Fibroblast of skin of back (primary cell): ENCODE measurements around the gene OR5AS1. TPM values are rescaled to one million over a fixed set of nuclear protein-coding genes. Genes with fewer than 3 reads are reported as not detected.
"Not testable (repeated sequence)": the region's sequence is repeated elsewhere in the genome, so short reads cannot be mapped to it uniquely, and the experiment has no call there.

Experiments used
- DNase-seq: peaks from one replicate; pipeline ENCODE4 v3.0.0-alpha.2; 2013
- polyA plus RNA-seq, 2 experiments: library from polyadenylated mRNA; unstranded; fragments of 120-200 nt; gene quantifications; one replicate each; pipeline ENCODE4 v1.2.1, GENCODE V29; 2013; ENCODE audit not compliant: insufficient read length in 2 of 2

OR5AS1 gene
- 0.01 TPM for polyA plus RNA-seq (2013, experiment 1 of 2; ENCODE audit: insufficient read length)
- not detected for polyA plus RNA-seq (2013, experiment 2 of 2; ENCODE audit: insufficient read length)

DNA sequence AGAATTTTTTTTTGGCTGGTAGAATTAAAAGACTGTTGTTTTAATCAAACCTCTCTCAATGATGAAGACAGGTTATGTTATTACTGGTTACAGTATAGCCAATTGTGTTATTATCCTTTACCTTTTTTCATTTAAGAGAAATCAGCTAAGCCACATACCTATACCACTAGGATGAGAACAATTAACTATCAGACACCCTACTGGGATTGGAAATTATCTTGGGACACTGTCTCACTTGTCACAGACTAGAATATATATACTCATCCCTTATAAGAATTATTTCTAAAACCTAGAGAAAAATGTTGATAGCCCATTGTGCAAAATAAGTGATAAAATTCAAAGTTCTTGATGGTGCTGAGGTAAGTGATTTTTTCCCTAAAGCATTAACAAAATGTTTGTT, at the start of gene OR5AS1:
Gene OR5AS1, plus strand, starts transcription at position 301 of the 400 bp plus-strand sequence. CDS start 2,765 bp downstream, outside the sequence.
- DNase-seq: no peak

DNA sequence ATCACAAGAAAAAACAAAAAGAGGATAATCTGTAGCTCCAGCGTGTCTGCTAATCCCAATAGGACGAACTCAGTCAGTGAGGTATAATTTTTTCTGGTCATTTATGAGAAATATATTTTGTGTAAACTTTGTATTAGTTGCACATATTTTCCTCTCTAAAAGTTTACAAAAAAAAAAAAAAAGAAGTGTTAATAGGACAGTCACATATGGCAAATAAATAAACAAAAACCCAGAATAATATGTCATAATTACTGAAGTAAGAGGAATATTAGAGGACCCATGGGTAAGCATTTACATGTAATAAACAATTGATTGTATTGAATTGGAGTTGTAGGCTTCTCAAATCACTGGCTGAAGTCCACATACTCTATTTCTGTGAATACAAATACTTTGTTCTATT, 32.9 kb upstream of the OR5AS1 start, which contains the start of gene OR5F1:
Gene OR5F1, minus strand, starts transcription at position 101 of the 400 bp plus-strand sequence. Its CDS starts 0 bp downstream, at position 101.
- DNase-seq: no peak

DNA sequence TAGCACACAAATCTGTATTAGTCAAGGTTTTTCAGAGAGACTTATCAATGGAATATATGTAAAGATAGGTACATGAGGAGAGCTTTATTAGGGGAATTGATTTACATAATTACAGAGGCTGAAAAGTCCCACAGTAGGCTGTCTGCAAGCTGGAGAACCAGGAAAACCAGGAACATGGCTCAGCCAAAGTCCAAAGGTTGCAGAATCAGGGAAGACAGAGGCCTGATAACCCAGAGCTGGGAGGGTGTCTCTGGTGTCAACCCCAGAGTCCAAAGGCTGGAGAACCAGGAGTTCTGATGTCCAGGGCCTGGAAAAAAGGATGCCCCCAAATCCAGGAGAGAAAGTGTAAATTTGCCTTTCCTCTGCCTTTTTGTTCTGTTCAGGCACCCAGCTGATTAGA, 16.7 kb upstream of the OR5AS1 start:
- no peak for DNase-seq

- no peak for DNase-seq
These were observed 13.6 kb upstream of the OR5AS1 start for GRCh38 chr11:56013805-56014204.

DNA sequence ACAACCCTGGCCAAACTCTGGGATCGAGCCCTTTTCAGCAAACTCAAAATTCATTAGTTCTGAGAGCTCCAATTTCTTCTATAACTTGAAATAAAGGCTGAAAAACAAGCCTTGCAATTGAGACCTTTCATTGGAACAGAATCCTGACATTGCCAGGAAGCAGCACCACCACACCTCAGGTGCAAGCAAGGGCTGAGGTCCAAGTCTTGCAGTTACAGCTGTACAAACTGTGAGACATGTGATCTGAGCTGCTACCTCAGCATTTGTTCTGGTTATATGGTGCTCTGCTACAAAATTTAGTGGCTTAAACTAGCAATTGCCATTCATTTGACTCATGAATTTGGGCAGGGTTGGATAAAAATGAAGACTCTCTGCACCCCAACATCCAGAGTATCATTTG, 18.1 kb downstream of the OR5AS1 start:
- no peak for DNase-seq

DNA sequence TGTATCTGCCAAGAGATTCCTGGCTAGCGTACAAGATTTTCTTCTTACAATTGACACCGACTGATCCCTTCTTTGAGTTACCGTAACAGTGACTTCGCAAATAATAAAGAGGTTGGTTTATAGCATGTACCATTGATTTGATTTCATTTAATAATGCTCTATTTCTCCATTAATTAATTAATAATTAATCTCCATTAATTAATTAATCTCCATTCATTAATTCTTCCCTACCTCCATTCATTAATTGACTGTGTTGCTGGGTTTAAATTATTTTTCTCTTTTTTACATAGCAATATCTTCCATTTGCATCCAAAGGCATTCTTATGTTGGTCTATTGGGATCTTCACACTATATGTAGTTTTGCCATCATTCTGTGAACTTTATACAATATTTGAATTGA, 21.0 kb downstream of the OR5AS1 start:
- no peak for DNase-seq

- no peak for DNase-seq
These were observed 22.0 kb downstream of the OR5AS1 start for GRCh38 chr11:56049487-56049886.

DNA sequence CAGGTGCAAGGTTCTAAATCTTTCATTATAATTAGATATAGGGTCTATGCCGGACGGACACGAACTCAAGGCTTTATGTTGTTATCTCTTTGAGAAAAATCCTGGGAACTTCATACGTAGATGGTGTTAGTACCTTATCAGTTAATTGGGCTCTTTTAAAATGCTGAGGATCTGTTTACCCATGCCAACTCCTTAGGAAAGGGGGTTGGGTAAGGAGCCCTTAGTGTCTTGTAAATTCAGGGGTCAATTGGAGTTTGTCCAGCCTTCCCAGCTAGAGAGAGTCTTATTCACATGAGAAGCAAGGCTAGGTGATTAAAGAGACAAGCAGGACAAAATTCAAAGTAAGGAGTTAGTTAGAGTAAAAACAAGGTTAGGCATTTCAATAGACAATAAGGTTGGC, 28.9 kb downstream of the OR5AS1 start:
- DNase-seq: not testable (repeated sequence)

DNA sequence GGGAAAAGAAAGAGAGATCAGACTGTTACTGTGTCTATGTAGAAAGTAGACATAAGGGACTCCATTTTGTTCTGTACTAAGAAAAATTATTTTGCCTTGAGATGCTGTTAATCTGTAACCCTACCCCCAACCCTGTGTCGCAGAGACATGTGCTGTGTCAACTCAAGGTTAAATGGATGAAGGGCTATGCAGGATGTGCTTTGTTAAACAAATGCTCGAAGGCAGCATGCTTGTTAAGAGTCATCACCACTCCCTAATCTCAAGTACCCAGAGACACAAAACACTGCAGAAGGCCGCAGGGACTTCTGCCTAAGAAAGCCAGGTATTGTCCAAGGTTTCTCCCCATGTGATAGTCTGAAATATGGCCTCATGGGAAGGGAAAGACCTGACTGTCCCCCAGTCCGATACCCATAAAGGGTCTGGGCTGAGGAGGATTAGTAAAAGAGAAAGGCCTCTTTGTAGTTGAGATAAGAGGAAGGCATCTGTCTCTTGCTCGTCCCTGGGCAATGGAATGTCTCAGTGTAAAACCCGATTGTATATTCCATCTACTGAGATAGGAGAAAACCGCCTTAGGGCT, 30.3 kb downstream of the OR5AS1 start:
- DNase-seq: not testable (repeated sequence)

DNA sequence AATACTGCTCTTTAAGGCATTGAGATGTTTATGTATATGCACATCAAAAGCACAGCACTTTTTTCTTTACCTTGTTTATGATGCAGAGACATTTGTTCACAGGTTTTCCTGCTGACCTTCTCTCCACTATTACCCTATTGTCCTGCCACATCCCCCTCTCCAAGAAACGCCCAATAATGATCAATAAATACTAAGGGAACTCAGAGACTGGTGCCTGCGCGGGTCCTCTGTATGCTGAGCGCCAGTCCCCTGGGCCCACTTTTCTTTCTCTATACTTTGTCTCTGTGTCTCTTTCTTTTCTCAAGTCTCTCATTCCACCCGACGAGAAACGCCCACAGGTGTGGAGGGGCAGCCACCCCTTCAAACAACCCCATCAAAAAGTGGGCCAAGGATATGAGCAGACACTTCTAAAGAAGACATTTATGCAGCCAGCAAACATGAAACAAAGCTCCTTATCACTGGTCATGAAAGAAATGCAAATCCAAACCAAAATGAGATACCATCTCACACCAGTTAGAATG, 30.9 kb downstream of the OR5AS1 start:
- DNase-seq: not testable (repeated sequence)

DNA sequence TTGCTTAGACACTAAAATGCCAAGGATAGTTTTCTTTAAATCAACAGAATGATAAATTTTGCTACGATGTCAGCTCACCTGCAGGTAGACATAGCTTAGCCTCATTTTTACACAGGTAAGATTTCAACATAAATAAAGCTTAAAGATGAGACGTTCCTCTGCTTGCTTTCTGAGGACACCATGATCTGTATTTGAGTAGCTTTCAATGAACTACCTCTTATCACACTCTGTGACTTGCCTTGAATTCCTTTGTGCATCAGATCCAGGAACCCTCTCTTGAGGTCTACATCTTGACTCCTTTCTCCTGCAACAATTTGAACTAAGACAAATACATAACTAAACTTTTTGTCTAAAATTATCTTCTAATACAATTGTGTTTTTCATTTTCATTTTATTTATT, 39.5 kb downstream of the OR5AS1 start:
- no peak for DNase-seq
